ENCODE measurements around the gene ZDHHC17. TPM values are rescaled to one million over a fixed set of nuclear protein-coding genes. Genes with fewer than 3 reads are reported as not detected.

Gene ZDHHC17
- total and polyA plus RNA-seq, 12 donors, result 6.8 to 28.0 (median 21.5) TPM

GRCh38 chr12:76901628-76902380 lies 137.9 kb downstream of the ZDHHC17 start:
- intact Hi-C loops (cut with DNase I), result no loop called here
- WGBS, 2 donors, result 64 to 66% methylated on average over 4 of the region's 4 CpGs

More at GRCh38 chr12:76901628-76902380, 137.9 kb downstream of the ZDHHC17 start:
- no peaks in the 10 kb centered on the region for H3K27me3 ChIP-seq
- DNase-seq (no peak), ATAC-seq (no peak)
- no peak overlapping the region for H3K4me3 ChIP-seq
- peaks cover 0 to 15% (median 0%) of the 10 kb centered on the region in 9 donors for H3K4me1 ChIP-seq
- H3K27ac ChIP-seq, result peak overlapping the region in 1 of 10 donors; percentile 23
- H3K9me3 ChIP-seq, result peaks cover 0 to 3% (median 0%) of the 10 kb centered on the region in 11 donors
- H3K36me3 ChIP-seq, result no peaks in the 10 kb centered on the region
- no peak for TF ChIP-seq CTCF (IDR thresholded peaks at IDR 0.05)

Other genes starting within 250 kb of the ZDHHC17 start
- 10 to 100 TPM; 25.5 to 50.0 (median 37.0) TPM for gene OSBPL8, start 204.3 kb upstream of the ZDHHC17 start, total RNA-seq
- 1 to 10 TPM; 5.6 to 7.3 TPM for gene OSBPL8, start 204.3 kb upstream of the ZDHHC17 start, polyA plus RNA-seq
- 10 to 100 TPM in 9 of 10 donors, 1 to 10 TPM in 1; 9.7 to 43.5 (median 19.7) TPM for gene CSRP2, start 114.9 kb downstream of the ZDHHC17 start, total RNA-seq
- gene CSRP2, start 114.9 kb downstream of the ZDHHC17 start, polyA plus RNA-seq, result 10 to 100 TPM; 20.8 to 46.3 TPM